ENCODE results near the gene ZFR2. TPM values are rescaled to one million over a fixed set of nuclear protein-coding genes. Genes with fewer than 3 reads are reported as not detected.
"Not testable (repeated sequence)": the region's sequence is repeated elsewhere in the genome, so short reads cannot be mapped to it uniquely, and the experiment has no call there.

ZFR2 gene
- total and polyA plus RNA-seq, 7 donors, result not detected

DNA sequence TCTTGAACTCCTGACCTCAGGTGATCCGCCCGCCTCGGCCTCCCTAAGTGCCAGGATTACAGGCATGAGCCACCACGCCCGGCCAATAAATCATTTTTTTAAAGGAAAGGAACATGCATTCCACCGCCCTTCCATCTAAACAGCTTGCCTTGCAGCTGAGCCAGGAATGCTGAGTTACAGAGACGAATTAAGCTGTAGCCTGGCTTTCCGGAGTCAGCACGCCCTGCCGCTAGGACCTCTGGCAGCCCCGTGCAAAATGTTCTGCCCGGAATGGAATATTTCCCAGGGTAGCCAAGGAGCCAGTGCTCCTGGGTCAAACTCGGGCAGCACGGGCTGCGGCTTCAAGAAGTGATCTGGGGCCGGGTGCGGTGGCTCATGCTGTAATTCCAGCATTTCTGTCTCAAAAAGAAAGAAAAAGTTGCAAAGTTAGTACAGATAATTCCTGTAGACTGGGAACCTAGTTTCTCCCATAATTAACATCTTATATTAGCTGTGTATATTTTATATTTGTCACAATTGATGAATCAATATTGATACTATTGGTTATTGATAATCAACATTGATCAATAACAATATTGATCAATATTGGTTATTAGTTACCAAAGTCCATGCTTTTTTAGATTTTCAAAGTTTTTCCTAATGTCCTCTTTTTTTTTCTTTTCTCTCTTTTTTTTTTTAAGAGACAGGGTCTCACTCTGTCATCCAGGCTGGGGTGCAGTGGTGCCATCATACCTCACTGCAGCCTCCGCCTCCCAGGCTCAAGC lies 30.9 kb upstream of the ZFR2 start:
- peaks cover 2% of the 10 kb centered on the region for H3K4me1 ChIP-seq
- H3K4me3 ChIP-seq, result no peak overlapping the region
- 23 to 36% (median 32%) methylated on average over 18 of the region's 18 CpGs for WGBS, 3 donors
- peaks cover 4% of the 10 kb centered on the region for H3K9me3 ChIP-seq
- H3K27ac ChIP-seq, result no peak overlapping the region
- H3K27me3 ChIP-seq (ENCODE audit: insufficient read depth in 3 of 3, low read length in 2 of 3), result peaks cover 0 to 25% (median 6%) of the 10 kb centered on the region in 3 donors
- TF ChIP-seq, protein P1, sequence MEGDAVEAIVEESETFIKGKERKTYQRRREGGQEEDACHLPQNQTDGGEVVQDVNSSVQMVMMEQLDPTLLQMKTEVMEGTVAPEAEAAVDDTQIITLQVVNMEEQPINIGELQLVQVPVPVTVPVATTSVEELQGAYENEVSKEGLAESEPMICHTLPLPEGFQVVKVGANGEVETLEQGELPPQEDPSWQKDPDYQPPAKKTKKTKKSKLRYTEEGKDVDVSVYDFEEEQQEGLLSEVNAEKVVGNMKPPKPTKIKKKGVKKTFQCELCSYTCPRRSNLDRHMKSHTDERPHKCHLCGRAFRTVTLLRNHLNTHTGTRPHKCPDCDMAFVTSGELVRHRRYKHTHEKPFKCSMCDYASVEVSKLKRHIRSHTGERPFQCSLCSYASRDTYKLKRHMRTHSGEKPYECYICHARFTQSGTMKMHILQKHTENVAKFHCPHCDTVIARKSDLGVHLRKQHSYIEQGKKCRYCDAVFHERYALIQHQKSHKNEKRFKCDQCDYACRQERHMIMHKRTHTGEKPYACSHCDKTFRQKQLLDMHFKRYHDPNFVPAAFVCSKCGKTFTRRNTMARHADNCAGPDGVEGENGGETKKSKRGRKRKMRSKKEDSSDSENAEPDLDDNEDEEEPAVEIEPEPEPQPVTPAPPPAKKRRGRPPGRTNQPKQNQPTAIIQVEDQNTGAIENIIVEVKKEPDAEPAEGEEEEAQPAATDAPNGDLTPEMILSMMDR (IDR thresholded peaks at IDR 0.05), result no peak
- H3K36me3 ChIP-seq (ENCODE audit: insufficient read depth in 1 of 2, low read depth in 1 of 2), result no peaks in the 10 kb centered on the region
- DNase-seq, result no peak
- intact Hi-C loops (cut with DNase I), result no loop called here
- no peak for ATAC-seq

DNA sequence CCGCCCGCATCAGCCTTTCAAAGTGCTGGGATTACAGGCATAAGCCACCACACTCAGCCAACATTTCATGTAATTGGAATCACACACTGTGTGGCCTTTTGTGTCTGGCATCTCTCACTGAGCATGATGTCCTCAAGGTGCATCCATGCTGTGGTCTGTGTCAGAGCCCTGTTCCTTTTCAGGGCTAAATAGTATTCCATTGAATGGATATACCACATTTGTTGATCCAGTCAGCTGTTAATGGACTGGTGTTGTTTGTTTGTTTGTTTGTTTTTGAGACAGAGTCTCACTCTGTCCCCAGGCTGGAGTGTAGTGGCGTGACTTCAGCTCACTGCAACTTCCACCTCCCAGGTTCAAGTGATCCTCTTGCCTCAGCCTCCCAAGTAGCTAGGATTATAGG lies 29.6 kb upstream of the ZFR2 start:
- ATAC-seq (no peak), DNase-seq (no peak)
- H3K27me3 ChIP-seq (ENCODE audit: insufficient read depth in 3 of 3, low read length in 2 of 3), result peaks cover 0 to 25% (median 6%) of the 10 kb centered on the region in 3 donors
- peaks cover 4% of the 10 kb centered on the region for H3K9me3 ChIP-seq
- H3K27ac ChIP-seq, result no peak overlapping the region
- WGBS, 3 donors, result 80 to 94% (median 94%) methylated on average over 3 of the region's 3 CpGs
- intact Hi-C loops (cut with DNase I), result no loop called here
- H3K36me3 ChIP-seq (ENCODE audit: insufficient read depth in 1 of 2, low read depth in 1 of 2), result no peaks in the 10 kb centered on the region
- H3K4me1 ChIP-seq, result peaks cover 2% of the 10 kb centered on the region
- H3K4me3 ChIP-seq, result no peak overlapping the region
- TF ChIP-seq, protein P1 (IDR thresholded peaks at IDR 0.05), result no peak

DNA sequence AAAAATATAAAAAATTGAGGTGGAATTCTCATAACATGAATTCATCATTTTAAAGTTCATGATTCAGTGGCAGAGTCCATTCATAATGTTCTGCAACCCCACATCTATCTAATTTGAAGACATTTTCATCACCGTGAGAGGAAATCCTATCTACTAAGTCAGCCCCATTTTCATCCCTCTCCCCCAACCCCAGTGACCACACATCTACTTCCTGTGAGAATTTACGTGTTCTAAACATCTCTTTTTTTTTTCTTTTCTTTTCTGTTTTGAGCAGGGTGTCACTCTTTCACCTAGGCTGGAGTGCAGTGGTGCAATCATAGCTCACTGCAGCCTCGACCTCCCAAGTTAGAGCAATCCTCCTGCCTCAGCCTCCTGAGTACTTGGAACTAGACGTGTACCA lies 29.1 kb upstream of the ZFR2 start:
- no peak for DNase-seq
- no peak for ATAC-seq
- TF ChIP-seq, protein P1 (IDR thresholded peaks at IDR 0.05), result no peak
- intact Hi-C loops (cut with DNase I), result no loop called here
- no peak overlapping the region for H3K4me3 ChIP-seq
- no peak overlapping the region for H3K27ac ChIP-seq
- peaks cover 4% of the 10 kb centered on the region for H3K9me3 ChIP-seq
- peaks cover 0 to 21% (median 6%) of the 10 kb centered on the region in 3 donors for H3K27me3 ChIP-seq (ENCODE audit: insufficient read depth in 3 of 3, low read length in 2 of 3)
- H3K4me1 ChIP-seq, result peaks cover 2% of the 10 kb centered on the region
- H3K36me3 ChIP-seq (ENCODE audit: insufficient read depth in 1 of 2, low read depth in 1 of 2), result no peaks in the 10 kb centered on the region
- WGBS, 3 donors, result 69 to 72% (median 72%) methylated on average over 4 of the region's 4 CpGs

DNA sequence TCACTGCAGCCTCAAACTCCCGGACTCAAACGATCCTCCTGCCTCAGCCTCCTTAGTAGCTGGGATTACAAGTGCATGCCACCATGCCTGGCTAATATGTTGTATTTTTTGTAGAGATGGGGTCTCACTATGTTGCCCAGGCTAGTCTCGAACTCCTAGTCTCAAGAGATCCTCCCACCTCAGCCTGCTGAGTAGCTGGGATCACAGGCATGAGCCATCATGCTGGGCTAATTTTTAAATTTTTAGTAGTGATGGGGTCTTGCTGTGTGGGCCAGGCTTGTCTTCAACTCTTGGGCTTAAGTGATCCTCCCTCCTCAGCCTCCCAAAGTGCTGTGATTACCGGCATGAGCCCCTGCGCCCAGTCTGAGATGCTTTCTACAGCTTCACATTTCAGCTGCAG lies 26.9 kb upstream of the ZFR2 start:
- intact Hi-C loops (cut with DNase I), result no loop called here
- ATAC-seq (no peak), DNase-seq (no peak)
- Histone ChIP-seq H3K36me3 (ENCODE audit: insufficient read depth in 1 of 2, low read depth in 1 of 2) (no peaks in the 10 kb centered on the region), H3K27me3 (ENCODE audit: insufficient read depth in 3 of 3, low read length in 2 of 3) (peaks cover 0 to 11% (median 6%) of the 10 kb centered on the region in 3 donors), H3K9me3 (peaks cover 4% of the 10 kb centered on the region), H3K4me3 (no peak overlapping the region), H3K4me1 (peaks cover 2% of the 10 kb centered on the region), H3K27ac (no peak overlapping the region)
- 76 to 86% (median 80%) methylated on average over 5 of the region's 5 CpGs for whole genome bisulfite sequencing, 3 donors
- TF ChIP-seq, protein P1 (IDR thresholded peaks at IDR 0.05), result no peak

DNA sequence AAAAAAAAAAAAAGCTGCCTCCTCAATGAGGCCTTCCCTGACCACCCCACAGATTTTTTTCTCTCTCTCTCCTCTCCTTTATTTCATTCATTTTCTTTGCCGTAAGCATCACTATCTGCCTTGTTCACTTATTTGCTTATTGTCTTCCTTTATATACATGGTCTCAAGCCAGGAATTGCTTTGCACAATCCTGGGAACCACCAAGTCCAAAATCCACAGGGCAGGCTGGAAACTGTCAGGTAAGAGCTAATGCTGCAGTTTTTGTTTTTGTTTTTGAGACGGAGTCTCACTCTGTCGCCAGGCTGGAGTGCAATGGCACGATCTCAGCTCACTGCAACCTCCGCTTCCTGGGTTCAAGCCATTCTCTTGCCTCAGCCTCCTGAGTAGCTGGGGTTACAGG lies 26.1 kb upstream of the ZFR2 start:
- H3K27ac ChIP-seq; intact Hi-C loops (cut with DNase I); H3K9me3 ChIP-seq; DNase-seq; H3K4me3 ChIP-seq; H3K4me1 ChIP-seq; ATAC-seq; H3K27me3 ChIP-seq (ENCODE audit: insufficient read depth in 3 of 3, low read length in 2 of 3); H3K36me3 ChIP-seq (ENCODE audit: insufficient read depth in 1 of 2, low read depth in 1 of 2): not testable (repeated sequence)
- WGBS, 3 donors, result 73 to 81% (median 77%) methylated on average over 5 of the region's 5 CpGs

Measured in psoas muscle (tissue), 8 donors.